ENCODE measurements around the gene SCARB1. TPM values are rescaled to one million over a fixed set of nuclear protein-coding genes. Genes with fewer than 3 reads are reported as not detected.
A peak's percentile ranks its signal among the peaks of the same experiment; 100 is the strongest.

SCARB1 gene
- total RNA-seq, 1 donor from 2014 or later, result 11.1 TPM

GRCh38 chr12:124731869-124732268, 131.8 kb downstream of the SCARB1 start:
- no peak for DNase-seq
- no peak for TF ChIP-seq CTCF (IDR thresholded peaks at IDR 0.05; ENCODE audit: borderline replicate concordance)
- intact Hi-C loops (cut with micrococcal nuclease), result no loop called here
- Histone ChIP-seq H3K4me3 (no peak overlapping the region), H3K36me3 (no peaks in the 10 kb centered on the region), H3K9me3 (replicated peaks) (peaks cover 3% of the 10 kb centered on the region), H3K27me3 (ENCODE audit: low read depth) (no peaks in the 10 kb centered on the region), H3K27ac (replicated peaks) (peak overlapping the region; percentile 70), H3K4me1 (peaks cover 45% of the 10 kb centered on the region)

DNA sequence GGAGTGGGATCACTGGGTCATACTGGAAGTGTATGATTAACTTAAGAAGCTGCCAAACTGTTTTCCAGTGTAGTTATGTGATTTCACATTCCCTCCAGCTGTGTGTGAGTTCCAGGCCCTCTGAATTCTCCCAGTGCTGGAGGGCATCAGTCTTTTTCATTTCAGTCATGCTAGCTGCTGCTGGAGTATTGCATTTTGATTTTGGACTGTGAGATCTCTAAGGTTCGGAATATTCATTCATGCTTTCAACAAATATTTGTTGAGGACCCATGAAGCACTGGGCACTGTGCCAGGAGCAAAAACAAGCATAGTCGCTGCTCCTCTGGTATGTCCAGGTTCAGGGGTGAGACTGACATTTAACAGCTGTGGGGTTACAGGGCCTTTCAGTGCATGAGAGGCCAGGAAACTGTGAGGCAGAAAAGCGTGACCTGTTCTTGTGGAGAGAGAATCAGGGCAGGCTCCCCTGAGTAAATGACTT, 133.2 kb downstream of the SCARB1 start:
- Histone ChIP-seq H3K4me3 (no peak overlapping the region), H3K4me1 (peaks cover 45% of the 10 kb centered on the region), H3K36me3 (no peaks in the 10 kb centered on the region), H3K27ac (replicated peaks) (peak overlapping the region; percentile 70), H3K9me3 (replicated peaks) (peaks cover 3% of the 10 kb centered on the region), H3K27me3 (ENCODE audit: low read depth) (no peaks in the 10 kb centered on the region)
- intact Hi-C loops (cut with micrococcal nuclease), result no loop called here
- no peak for TF ChIP-seq CTCF (IDR thresholded peaks at IDR 0.05; ENCODE audit: borderline replicate concordance)
- peak; percentile 50 for DNase-seq

- no peak overlapping the region for H3K4me3 ChIP-seq
- H3K36me3 ChIP-seq, result no peaks in the 10 kb centered on the region
- H3K27ac ChIP-seq (replicated peaks), result peak overlapping the region; percentile 73
- peaks cover 39% of the 10 kb centered on the region for H3K4me1 ChIP-seq
- TF ChIP-seq CTCF (IDR thresholded peaks at IDR 0.05; ENCODE audit: borderline replicate concordance), result peak; percentile 17
- no peaks in the 10 kb centered on the region for H3K27me3 ChIP-seq (ENCODE audit: low read depth)
- H3K9me3 ChIP-seq (replicated peaks), result peaks cover 3% of the 10 kb centered on the region
- DNase-seq, result no peak
- intact Hi-C loops (cut with micrococcal nuclease), result no loop called here
Observed at GRCh38 chr12:124727922-124728321, 135.7 kb downstream of the SCARB1 start.

- peak overlapping the region; percentile 73 for H3K27ac ChIP-seq (replicated peaks)
- H3K4me1 ChIP-seq, result peaks cover 33% of the 10 kb centered on the region
- peaks cover 3% of the 10 kb centered on the region for H3K9me3 ChIP-seq (replicated peaks)
- DNase-seq, result peak; percentile 72
- intact Hi-C loops (cut with micrococcal nuclease), result no loop called here
- no peaks in the 10 kb centered on the region for H3K27me3 ChIP-seq (ENCODE audit: low read depth)
- H3K4me3 ChIP-seq, result no peak overlapping the region
- TF ChIP-seq CTCF (IDR thresholded peaks at IDR 0.05; ENCODE audit: borderline replicate concordance), result no peak
- H3K36me3 ChIP-seq, result no peaks in the 10 kb centered on the region
Observed at GRCh38 chr12:124727264-124727800, 136.3 kb downstream of the SCARB1 start.

Other genes starting within 250 kb of the SCARB1 start
- gene UBC, start 50.8 kb upstream of the SCARB1 start, total RNA-seq, result 1,154 TPM
- gene DHX37, start 125.3 kb upstream of the SCARB1 start, total RNA-seq, result 5.5 TPM
- 4.3 TPM for gene BRI3BP, start 129.8 kb upstream of the SCARB1 start, total RNA-seq
- 11.5 TPM for gene AACS, start 201.6 kb upstream of the SCARB1 start, total RNA-seq